Spleen (tissue), 11 donors: ENCODE results near the gene NEUROG3. TPM values are rescaled to one million over a fixed set of nuclear protein-coding genes. Genes with fewer than 3 reads are reported as not detected.

Experiments used
- DNase-seq: peaks from one replicate; pipeline ENCODE4 v3.0.0-alpha.2; 2020
- H3K27ac ChIP-seq, 8 donors: fragments of 200-600 bp; sonication (generic) in 7 of 8; 1 replicate in 4 of 8; 2 replicates in 4 of 8; pipeline versions ENCODE4 v1.5.0 to v1.8.0; 2016 to 2021; ENCODE audit warnings: inconsistent platforms in 4 of 8, mild to moderate bottlenecking in 4 of 8, moderate library complexity in 1 of 8
- H3K27me3 ChIP-seq, 7 donors: fragments of 200-600 bp; sonication (generic) in 6 of 7; replicated peaks in 1 of 7; 1 replicate in 4 of 7; 2 replicates in 3 of 7; pipeline versions ENCODE4 v1.5.0 to v1.8.0; 2016 to 2021; ENCODE audit warnings: inconsistent platforms in 3 of 7, mild to moderate bottlenecking in 1 of 7
- H3K36me3 ChIP-seq, 6 donors: fragments of 200-600 bp; sonication (generic) in 5 of 6; 1 replicate in 4 of 6; 2 replicates in 2 of 6; pipeline versions ENCODE4 v1.5.0 to v1.8.0; 2016 to 2021; ENCODE audit warnings: inconsistent platforms in 2 of 6
- H3K4me1 ChIP-seq, 6 donors: fragments of 200-600 bp; sonication (generic) in 5 of 6; 1 replicate in 3 of 6; 2 replicates in 3 of 6; pipeline versions ENCODE4 v1.5.0 to v1.8.0; 2016 to 2021; ENCODE audit warnings: inconsistent platforms in 3 of 6
- H3K4me3 ChIP-seq, 8 donors: fragments of 200-600 bp; sonication (generic) in 7 of 8; 1 replicate in 4 of 8; 2 replicates in 4 of 8; pipeline versions ENCODE4 v1.5.0 to v1.8.0; 2016 to 2021; ENCODE audit warnings: inconsistent platforms in 4 of 8, mild to moderate bottlenecking in 4 of 8, moderate library complexity in 2 of 8
- H3K9me3 ChIP-seq, 8 donors: fragments of 200-600 bp; sonication (generic) in 7 of 8; 1 replicate in 4 of 8; 2 replicates in 4 of 8; pipeline versions ENCODE4 v1.5.0 to v1.8.0; 2016 to 2021; ENCODE audit warnings: inconsistent platforms in 4 of 8
- POLR2A ChIP-seq, 3 donors: fragments of 450-650 bp; IDR thresholded peaks; one replicate each; pipeline ENCODE4 v1.5.1; 2017; ENCODE audit warnings: antibody characterized with exemption in 3 of 3, mild to moderate bottlenecking in 1 of 3
- POLR2AphosphoS5 ChIP-seq, 3 donors: sonication (generic); formaldehyde crosslinking; IDR thresholded peaks; one replicate each; pipeline ENCODE4 v1.5.1; 2017; ENCODE audit warnings: antibody characterized with exemption in 3 of 3
- WGBS, 5 donors: extraction: QIAGEN DNeasy Blood & Tissue Kit in 3 of 5; methylation state at CpG; one replicate each; pipeline versions ENCODE4 v1.1.5 to v1.1.7; 2013 to 2018; 5-methylcytosine and 5-hydroxymethylcytosine counted together
- intact Hi-C: fragments of 100-400 bp; cut with DNase I; formaldehyde crosslinking; loops from one replicate; pipeline ENCODE4 v1.15.0; 2023; ENCODE audit warnings: low total_unique reads
- polyA plus RNA-seq, 3 donors: library from polyadenylated mRNA; stranded (reverse); fragments of 200-250 nt; gene quantifications; one replicate each; pipeline ENCODE4 v1.2.1, GENCODE V29; 2013
- total RNA-seq, 7 donors: library from RNA; depleted of rRNA in 3 of 7; stranded (reverse); fragments of >200 nt in 3 of 7; fragmentation: NEBNext Ultra II Directional in 4 of 7; extraction: Animal tissue kit (Norgen Biotek cat#: 25700) in 4 of 7; gene quantifications; one replicate each; pipeline versions ENCODE4 v1.1.0 to v1.2.1, GENCODE V29; 2016 to 2021
- TF ChIP-seq, protein P1 (sequence below), 11 experiments: fragments of 200-600 bp in 7 of 11; fragments of 450-650 bp in 4 of 11; sonication (generic) in 4 of 11; IDR thresholded peaks in 8 of 11; conservative IDR thresholded peaks in 3 of 11; 1 replicate in 7 of 11; 2 replicates in 4 of 11; pipeline versions ENCODE4 v1.4.0 to v1.8.0; 2016 to 2021; ENCODE audit warnings: antibody characterized with exemption in 11 of 11, inconsistent platforms in 4 of 11, mild to moderate bottlenecking in 1 of 11
- donor health status: healthy with polysubstance abuse.
- donor health status: DM: no; HTN: no; CAD: no; lungs with moderate emphysema.
- donor health status: DM: no; HTN: no; CAD: no.
- donor health status: Bipolar disorder and iron deficiency.
- donor health status: healthy.
- donor health status: DM: no; HTN: no; CAD: no.
- donor health status: DM: yes; HTN: yes; CAD: no.

Gene NEUROG3
- total and polyA plus RNA-seq, 10 donors = 0.06 TPM; not detected in 8

DNA sequence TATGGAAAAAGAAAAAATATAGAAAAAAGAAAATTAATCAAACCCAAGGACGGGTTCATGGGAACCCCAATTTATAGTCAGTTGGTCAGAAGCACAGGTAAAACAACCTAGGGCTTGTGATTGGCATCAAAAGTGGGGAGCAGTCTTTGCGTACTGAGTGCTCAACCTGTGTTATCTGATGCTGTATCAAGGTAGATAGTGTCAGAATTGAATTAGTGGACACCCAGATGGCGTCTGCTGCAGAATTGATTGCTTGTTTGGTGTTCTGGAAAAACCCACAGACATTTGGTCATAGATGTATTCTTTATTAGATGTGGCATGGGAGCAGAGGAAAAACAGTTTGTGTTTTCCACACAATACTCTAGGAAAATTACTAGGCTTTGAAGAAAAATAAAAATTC, 39.6 kb downstream of the NEUROG3 start:
- DNase-seq = no peak
- peaks cover 0 to 5% (median 0%) of the 10 kb centered on the region in 7 donors for H3K27me3 ChIP-seq
- H3K4me3 ChIP-seq = no peak overlapping the region
- WGBS, 5 donors = 72 to 80% (median 73%) methylated on average over 3 of the region's 3 CpGs
- intact Hi-C loops = no loop called here
- H3K9me3 ChIP-seq = peaks cover 0 to 19% (median 7%) of the 10 kb centered on the region in 8 donors
- H3K4me1 ChIP-seq = no peaks in the 10 kb centered on the region
- no peak overlapping the region for H3K27ac ChIP-seq
- no peak for TF ChIP-seq POLR2AphosphoS5 (IDR thresholded peaks at IDR 0.05)
- TF ChIP-seq, protein P1, sequence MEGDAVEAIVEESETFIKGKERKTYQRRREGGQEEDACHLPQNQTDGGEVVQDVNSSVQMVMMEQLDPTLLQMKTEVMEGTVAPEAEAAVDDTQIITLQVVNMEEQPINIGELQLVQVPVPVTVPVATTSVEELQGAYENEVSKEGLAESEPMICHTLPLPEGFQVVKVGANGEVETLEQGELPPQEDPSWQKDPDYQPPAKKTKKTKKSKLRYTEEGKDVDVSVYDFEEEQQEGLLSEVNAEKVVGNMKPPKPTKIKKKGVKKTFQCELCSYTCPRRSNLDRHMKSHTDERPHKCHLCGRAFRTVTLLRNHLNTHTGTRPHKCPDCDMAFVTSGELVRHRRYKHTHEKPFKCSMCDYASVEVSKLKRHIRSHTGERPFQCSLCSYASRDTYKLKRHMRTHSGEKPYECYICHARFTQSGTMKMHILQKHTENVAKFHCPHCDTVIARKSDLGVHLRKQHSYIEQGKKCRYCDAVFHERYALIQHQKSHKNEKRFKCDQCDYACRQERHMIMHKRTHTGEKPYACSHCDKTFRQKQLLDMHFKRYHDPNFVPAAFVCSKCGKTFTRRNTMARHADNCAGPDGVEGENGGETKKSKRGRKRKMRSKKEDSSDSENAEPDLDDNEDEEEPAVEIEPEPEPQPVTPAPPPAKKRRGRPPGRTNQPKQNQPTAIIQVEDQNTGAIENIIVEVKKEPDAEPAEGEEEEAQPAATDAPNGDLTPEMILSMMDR (IDR thresholded peaks at IDR 0.05 in 8 of 11, conservative IDR thresholded peaks at IDR 0.05 in 3 of 11) = no peak
- no peak for TF ChIP-seq POLR2A (IDR thresholded peaks at IDR 0.05)
- H3K36me3 ChIP-seq = no peaks in the 10 kb centered on the region

DNA sequence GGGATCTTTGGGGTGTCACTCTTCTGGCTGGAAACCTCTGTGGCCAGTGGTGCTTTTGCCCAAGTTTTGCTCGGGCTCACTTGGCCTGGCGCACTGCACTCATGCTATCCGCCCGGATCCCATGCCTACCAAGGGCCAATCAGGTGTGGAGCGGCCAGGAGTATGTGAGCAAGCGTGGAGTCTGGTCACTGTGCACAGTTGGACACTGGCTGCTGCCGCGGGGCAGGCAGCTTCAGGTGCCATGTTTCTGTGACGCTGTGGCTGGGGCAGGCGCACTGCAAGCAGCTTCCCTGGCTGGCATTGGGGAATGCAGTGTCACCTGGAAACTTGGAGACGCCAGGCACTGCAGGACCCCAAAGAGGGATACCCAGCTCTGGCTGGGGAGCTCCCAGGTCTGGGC, 45.3 kb downstream of the NEUROG3 start:
- no peak for DNase-seq
- no peaks in the 10 kb centered on the region for H3K4me1 ChIP-seq
- intact Hi-C loops = no loop called here
- no peaks in the 10 kb centered on the region for H3K36me3 ChIP-seq
- peaks cover 0 to 9% (median 0%) of the 10 kb centered on the region in 7 donors for H3K27me3 ChIP-seq
- TF ChIP-seq, protein P1 (IDR thresholded peaks at IDR 0.05 in 8 of 11, conservative IDR thresholded peaks at IDR 0.05 in 3 of 11) = no peak
- TF ChIP-seq POLR2AphosphoS5 (IDR thresholded peaks at IDR 0.05) (no peak), POLR2A (IDR thresholded peaks at IDR 0.05) (no peak)
- no peak overlapping the region for H3K27ac ChIP-seq
- H3K9me3 ChIP-seq = peaks cover 0 to 1% (median 0%) of the 10 kb centered on the region in 8 donors
- 93 to 96% (median 95%) methylated on average over 4 to 11 of the region's 11 CpGs for WGBS, 5 donors
- H3K4me3 ChIP-seq = no peak overlapping the region

Other genes starting within 250 kb of the NEUROG3 start
- under 1 TPM in 3 of 7 donors, not detected in 4; 0.25 to 0.52 (median 0.34) TPM for gene TACR2, start 156.5 kb downstream of the NEUROG3 start, total RNA-seq
- gene TACR2, start 156.5 kb downstream of the NEUROG3 start, polyA plus RNA-seq = under 1 TPM; 0.15 to 0.36 (median 0.26) TPM
- 10 to 100 TPM; 23.8 to 68.4 (median 50.0) TPM for gene TSPAN15, start 122.0 kb downstream of the NEUROG3 start, total RNA-seq
- 10 to 100 TPM; 13.5 to 28.2 (median 14.5) TPM for gene TSPAN15, start 122.0 kb downstream of the NEUROG3 start, polyA plus RNA-seq
- gene FAM241B, start 56.8 kb upstream of the NEUROG3 start, total RNA-seq = 1 to 10 TPM in 6 of 7 donors, under 1 TPM in 1; 0.77 to 2.8 (median 1.8) TPM
- 1 to 10 TPM; 1.6 to 3.2 (median 1.7) TPM for gene FAM241B, start 56.8 kb upstream of the NEUROG3 start, polyA plus RNA-seq
- gene COL13A1, start 228.5 kb upstream of the NEUROG3 start, total RNA-seq = 10 to 100 TPM in 3 of 7 donors, 1 to 10 TPM in 4; 4.5 to 16.1 (median 8.6) TPM
- 10 to 100 TPM in 2 of 3 donors, 1 to 10 TPM in 1; 4.1 to 13.7 (median 10.4) TPM for gene COL13A1, start 228.5 kb upstream of the NEUROG3 start, polyA plus RNA-seq